ENCODE data around the gene S1PR2. TPM values are rescaled to one million over a fixed set of nuclear protein-coding genes. Genes with fewer than 3 reads are reported as not detected.
"Not testable (repeated sequence)": the region's sequence is repeated elsewhere in the genome, so short reads cannot be mapped to it uniquely, and the experiment has no call there.

The S1PR2 gene
- total RNA-seq, 3 donors from 2014 or later, result 15.0 to 18.4 (median 16.0) TPM

DNA sequence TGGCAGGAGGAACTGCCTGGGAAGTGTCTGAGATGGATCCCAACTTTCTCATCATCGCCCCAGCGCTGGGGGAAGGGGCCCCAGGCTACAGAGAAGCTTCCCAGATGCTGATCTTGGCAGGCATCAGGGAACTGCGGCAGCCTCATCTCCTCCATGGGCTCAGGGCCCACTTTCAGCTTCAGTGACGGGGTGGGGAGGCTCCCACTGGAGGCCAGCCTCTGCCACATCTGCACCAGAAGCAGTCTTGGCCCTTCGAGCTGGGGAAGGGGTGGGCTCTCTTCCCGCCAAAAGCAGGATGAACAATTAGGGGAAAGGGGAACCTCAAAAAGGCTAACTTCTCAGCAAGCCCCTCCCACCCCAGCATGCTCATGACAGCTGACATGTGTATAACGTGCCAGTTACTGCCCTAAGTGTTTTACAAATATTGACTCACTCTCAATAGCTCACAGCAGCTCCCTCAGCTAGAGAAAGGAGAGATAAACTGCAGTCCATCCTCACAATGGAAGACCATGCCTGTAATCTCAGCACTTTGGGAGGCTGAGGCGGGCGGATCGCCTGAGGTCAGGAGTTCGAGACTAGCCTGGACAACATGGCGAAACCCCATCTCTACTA lies 7.1 kb upstream of the S1PR2 start:
- Mint-ChIP-seq H3K9me3 (no peaks in the 10 kb centered on the region), H3K4me1 (ENCODE audit: low read depth) (peaks cover 14% of the 10 kb centered on the region), H3K36me3 (ENCODE audit: insufficient read depth) (no peaks in the 10 kb centered on the region), H3K4me3 (no peak overlapping the region), H3K27me3 (ENCODE audit: low read depth) (no peaks in the 10 kb centered on the region)
- ATAC-seq (no peak), DNase-seq (no peak)

GRCh38 chr19:10237702-10238101 lies 6.6 kb upstream of the S1PR2 start:
- Mint-ChIP-seq H3K9me3 (no peaks in the 10 kb centered on the region), H3K36me3 (ENCODE audit: insufficient read depth) (no peaks in the 10 kb centered on the region), H3K4me1 (ENCODE audit: low read depth) (peaks cover 14% of the 10 kb centered on the region), H3K4me3 (no peak overlapping the region), H3K27me3 (ENCODE audit: low read depth) (no peaks in the 10 kb centered on the region)
- DNase-seq (no peak), ATAC-seq (no peak)

- H3K4me3 Mint-ChIP-seq, result peak overlapping the region; percentile 92
- not testable (repeated sequence) for DNase-seq; H3K36me3 Mint-ChIP-seq (ENCODE audit: insufficient read depth); H3K27me3 Mint-ChIP-seq (ENCODE audit: low read depth); H3K9me3 Mint-ChIP-seq; ATAC-seq
- H3K4me1 Mint-ChIP-seq (ENCODE audit: low read depth), result peaks cover 16% of the 10 kb centered on the region
These were observed 4.3 kb upstream of the S1PR2 start for GRCh38 chr19:10235409-10235808.

GRCh38 chr19:10235003-10235402 lies 3.9 kb upstream of the S1PR2 start:
- H3K27me3 Mint-ChIP-seq (ENCODE audit: low read depth), result no peaks in the 10 kb centered on the region
- no peaks in the 10 kb centered on the region for H3K36me3 Mint-ChIP-seq (ENCODE audit: insufficient read depth)
- H3K4me1 Mint-ChIP-seq (ENCODE audit: low read depth), result peaks cover 16% of the 10 kb centered on the region
- ATAC-seq (no peak), DNase-seq (no peak)
- H3K9me3 Mint-ChIP-seq, result no peaks in the 10 kb centered on the region
- H3K4me3 Mint-ChIP-seq, result no peak overlapping the region

DNA sequence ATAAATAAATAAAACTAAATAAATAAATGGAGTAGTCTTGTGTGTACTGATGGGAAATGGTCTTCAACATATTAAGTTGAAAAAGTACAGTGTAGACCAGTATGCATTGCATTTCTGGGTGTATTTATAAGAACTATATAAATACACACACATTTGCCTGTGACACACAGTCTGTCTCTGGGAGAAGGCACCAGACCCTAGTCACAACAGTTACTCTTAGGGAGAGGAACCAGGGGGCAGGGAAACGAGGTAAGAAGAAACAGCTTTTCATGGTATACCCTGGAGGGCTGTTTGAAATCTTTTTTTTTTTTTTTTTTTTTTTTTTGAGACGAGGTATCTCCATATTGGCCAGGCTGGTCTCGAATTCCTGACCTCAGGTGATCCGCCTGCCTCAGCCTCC lies 2.8 kb upstream of the S1PR2 start:
- Mint-ChIP-seq H3K4me1 (ENCODE audit: low read depth) (peaks cover 23% of the 10 kb centered on the region), H3K4me3 (no peak overlapping the region), H3K27me3 (ENCODE audit: low read depth) (no peaks in the 10 kb centered on the region), H3K9me3 (no peaks in the 10 kb centered on the region), H3K36me3 (ENCODE audit: insufficient read depth) (no peaks in the 10 kb centered on the region)
- no peak for ATAC-seq
- DNase-seq, result no peak

DNA sequence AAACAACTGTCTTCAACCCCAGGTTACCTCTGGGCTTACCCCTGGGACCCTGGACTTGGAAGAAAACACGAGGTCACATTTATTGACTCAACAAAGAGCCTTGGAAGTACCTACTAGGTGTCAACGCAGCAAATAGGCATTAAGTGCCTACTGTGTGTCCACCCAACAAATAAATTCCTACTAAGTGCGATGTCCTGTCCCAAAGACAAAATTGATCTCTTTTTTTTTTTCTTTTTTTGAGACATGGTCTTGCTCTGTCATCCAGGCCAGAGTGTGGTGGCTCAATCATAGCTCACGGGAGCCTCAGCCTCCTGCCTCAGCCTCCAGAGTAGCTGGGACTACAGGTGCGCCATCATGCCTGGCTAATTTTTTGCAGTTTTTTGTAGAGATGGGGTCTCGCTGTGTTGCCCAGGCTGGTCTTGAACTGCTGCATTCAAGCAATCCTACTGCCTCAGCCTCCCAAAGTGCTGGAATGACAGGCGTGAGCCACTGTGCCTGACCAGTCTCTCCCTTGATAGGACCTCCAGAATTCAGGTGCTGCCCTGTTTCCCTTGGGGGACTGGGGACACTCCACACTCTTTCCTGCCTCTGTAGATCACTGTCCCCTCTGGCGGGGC lies 589 bp upstream of the S1PR2 start:
- peak overlapping the region; percentile 76 for H3K4me3 Mint-ChIP-seq
- DNase-seq (no peak), ATAC-seq (no peak)
- H3K27me3 Mint-ChIP-seq (ENCODE audit: low read depth), result no peaks in the 10 kb centered on the region
- peaks cover 24% of the 10 kb centered on the region for H3K4me1 Mint-ChIP-seq (ENCODE audit: low read depth)
- H3K36me3 Mint-ChIP-seq (ENCODE audit: insufficient read depth), result no peaks in the 10 kb centered on the region
- no peaks in the 10 kb centered on the region for H3K9me3 Mint-ChIP-seq

DNA sequence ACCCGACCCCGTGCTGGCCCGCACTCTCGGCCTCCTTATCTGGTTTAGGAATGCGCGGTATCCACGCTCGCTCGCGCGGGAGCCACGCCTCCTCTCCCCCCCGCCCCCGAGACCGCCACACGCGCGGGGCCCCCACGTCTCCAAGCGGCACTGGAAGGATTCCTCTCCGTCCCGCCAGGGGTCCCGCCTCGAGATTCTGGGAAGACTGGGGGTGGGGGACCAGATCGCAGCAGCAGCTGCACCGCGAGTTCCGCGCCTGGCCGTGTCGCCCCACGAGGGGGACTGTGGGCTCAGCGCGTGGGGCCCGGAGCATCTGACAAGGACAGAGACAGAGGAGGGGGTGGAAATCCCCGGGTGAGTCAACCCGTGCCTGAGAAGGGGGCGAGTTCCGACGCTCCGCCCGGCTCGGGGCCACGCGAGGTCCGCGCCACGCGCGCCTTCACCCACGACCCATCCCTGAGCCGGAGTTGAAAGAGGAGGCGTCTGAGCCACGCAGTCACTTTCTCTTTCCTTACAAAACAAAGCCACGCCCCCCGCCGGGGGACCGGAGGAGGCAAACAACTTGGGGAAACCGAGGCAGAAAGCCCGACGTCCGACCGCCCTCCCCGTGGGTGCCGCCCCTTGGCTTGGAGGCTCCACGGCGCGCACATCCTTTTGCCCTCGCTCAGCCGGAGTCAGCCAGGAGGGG lies 814 bp downstream of the S1PR2 start:
- H3K36me3 Mint-ChIP-seq (ENCODE audit: insufficient read depth), result peaks cover 2% of the 10 kb centered on the region
- H3K9me3 Mint-ChIP-seq, result no peaks in the 10 kb centered on the region
- no peaks in the 10 kb centered on the region for H3K27me3 Mint-ChIP-seq (ENCODE audit: low read depth)
- DNase-seq (peak; percentile 84), ATAC-seq (peak; percentile 74 to 76)
- peak overlapping the region; percentile 87 for H3K4me3 Mint-ChIP-seq
- peaks cover 19% of the 10 kb centered on the region for H3K4me1 Mint-ChIP-seq (ENCODE audit: low read depth)

- no peaks in the 10 kb centered on the region for H3K27me3 Mint-ChIP-seq (ENCODE audit: low read depth)
- peaks cover 6% of the 10 kb centered on the region for H3K36me3 Mint-ChIP-seq (ENCODE audit: insufficient read depth)
- DNase-seq, result peak; percentile 23
- peaks cover 14% of the 10 kb centered on the region for H3K4me1 Mint-ChIP-seq (ENCODE audit: low read depth)
- no peaks in the 10 kb centered on the region for H3K9me3 Mint-ChIP-seq
- ATAC-seq, result no peak
- peak overlapping the region; percentile 67 for H3K4me3 Mint-ChIP-seq
These were observed 2.2 kb downstream of the S1PR2 start for GRCh38 chr19:10228920-10229319.

GRCh38 chr19:10228393-10228792 lies 2.7 kb downstream of the S1PR2 start:
- Mint-ChIP-seq H3K4me1 (ENCODE audit: low read depth) (peaks cover 12% of the 10 kb centered on the region), H3K36me3 (ENCODE audit: insufficient read depth) (peaks cover 7% of the 10 kb centered on the region), H3K9me3 (no peaks in the 10 kb centered on the region), H3K27me3 (ENCODE audit: low read depth) (no peaks in the 10 kb centered on the region), H3K4me3 (no peak overlapping the region)
- no peak for DNase-seq
- no peak for ATAC-seq

GRCh38 chr19:10227026-10227971 lies 3.8 kb downstream of the S1PR2 start:
- Mint-ChIP-seq H3K27me3 (ENCODE audit: low read depth) (no peaks in the 10 kb centered on the region), H3K4me3 (no peak overlapping the region)

GRCh38 chr19:10226376-10227025 lies 4.6 kb downstream of the S1PR2 start:
- DNase-seq (no peak), ATAC-seq (no peak)
- H3K36me3 Mint-ChIP-seq (ENCODE audit: insufficient read depth), result peaks cover 7% of the 10 kb centered on the region
- no peak overlapping the region for H3K4me3 Mint-ChIP-seq
- peaks cover 10% of the 10 kb centered on the region for H3K4me1 Mint-ChIP-seq (ENCODE audit: low read depth)
- no peaks in the 10 kb centered on the region for H3K27me3 Mint-ChIP-seq (ENCODE audit: low read depth)
- no peaks in the 10 kb centered on the region for H3K9me3 Mint-ChIP-seq

More at GRCh38 chr19:10227026-10227971, 3.8 kb downstream of the S1PR2 start:
- peaks cover 12% of the 10 kb centered on the region for H3K4me1 Mint-ChIP-seq (ENCODE audit: low read depth)
- no peaks in the 10 kb centered on the region for H3K9me3 Mint-ChIP-seq
- H3K36me3 Mint-ChIP-seq (ENCODE audit: insufficient read depth), result peaks cover 7% of the 10 kb centered on the region
- no peak for ATAC-seq
- no peak for DNase-seq

DNA sequence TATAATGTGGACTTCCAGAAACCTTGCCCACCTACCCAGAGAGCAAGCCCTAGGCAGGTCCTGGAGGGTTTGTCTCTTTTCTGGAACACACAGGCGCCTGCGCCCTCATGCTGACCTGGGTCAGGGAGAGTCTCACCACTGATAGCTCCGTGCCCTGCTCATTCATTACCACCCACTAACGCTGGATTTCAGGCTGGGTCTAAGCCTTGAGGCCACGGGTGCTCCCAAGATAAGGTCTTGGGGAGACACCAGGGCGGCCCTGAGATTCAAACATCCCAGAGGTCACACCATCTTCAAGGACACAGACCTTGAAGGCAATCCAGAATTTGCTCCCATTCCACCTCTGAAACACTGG lies 5.1 kb downstream of the S1PR2 start:
- Mint-ChIP-seq H3K9me3 (no peaks in the 10 kb centered on the region), H3K27me3 (ENCODE audit: low read depth) (no peaks in the 10 kb centered on the region), H3K4me1 (ENCODE audit: low read depth) (peaks cover 10% of the 10 kb centered on the region), H3K36me3 (ENCODE audit: insufficient read depth) (peaks cover 7% of the 10 kb centered on the region), H3K4me3 (no peak overlapping the region)
- DNase-seq (no peak), ATAC-seq (no peak)

GRCh38 chr19:10224337-10224736 lies 6.8 kb downstream of the S1PR2 start:
- peaks cover 10% of the 10 kb centered on the region for H3K4me1 Mint-ChIP-seq (ENCODE audit: low read depth)
- peaks cover 7% of the 10 kb centered on the region for H3K36me3 Mint-ChIP-seq (ENCODE audit: insufficient read depth)
- ATAC-seq (no peak), DNase-seq (no peak)
- H3K4me3 Mint-ChIP-seq, result no peak overlapping the region
- H3K9me3 Mint-ChIP-seq, result no peaks in the 10 kb centered on the region
- H3K27me3 Mint-ChIP-seq (ENCODE audit: low read depth), result no peaks in the 10 kb centered on the region

Data from activated T-cell treated with anti-CD3 and anti-CD28 coated beads, Interleukin-2, amount 50 U/mL, for 4 hours (primary cell).